GM12891 (cell line): ENCODE measurements around the gene LIF.

Source experiments
- PAX5 ChIP-seq: IDR thresholded peaks from 2 replicates; pipeline ENCODE4 v1.6.1; 2011; ENCODE audit warnings: low read length, moderate library complexity, mild to moderate bottlenecking; ENCODE audit not compliant: insufficient read depth, severe bottlenecking
- POLR2A ChIP-seq: IDR thresholded peaks from 2 replicates; pipeline ENCODE4 v1.6.1; 2011; ENCODE audit warnings: low read depth, low read length, control low read depth
- POLR2AphosphoS5 ChIP-seq: IDR thresholded peaks from 2 replicates; pipeline ENCODE4 v1.6.1; 2011; ENCODE audit warnings: low read depth, low read length, control low read depth
- POU2F2 ChIP-seq: IDR thresholded peaks from 2 replicates; pipeline ENCODE4 v1.6.1; 2011; ENCODE audit warnings: low read depth, mild to moderate bottlenecking, control low read depth, low read length, moderate library complexity
- SPI1 ChIP-seq: IDR thresholded peaks from 2 replicates; pipeline ENCODE4 v1.6.1; 2011; ENCODE audit warnings: low read depth, low read length, control low read depth
- TAF1 ChIP-seq: IDR thresholded peaks from 2 replicates; pipeline ENCODE4 v1.6.1; 2011; ENCODE audit warnings: low read depth, low read length, control low read depth

DNA sequence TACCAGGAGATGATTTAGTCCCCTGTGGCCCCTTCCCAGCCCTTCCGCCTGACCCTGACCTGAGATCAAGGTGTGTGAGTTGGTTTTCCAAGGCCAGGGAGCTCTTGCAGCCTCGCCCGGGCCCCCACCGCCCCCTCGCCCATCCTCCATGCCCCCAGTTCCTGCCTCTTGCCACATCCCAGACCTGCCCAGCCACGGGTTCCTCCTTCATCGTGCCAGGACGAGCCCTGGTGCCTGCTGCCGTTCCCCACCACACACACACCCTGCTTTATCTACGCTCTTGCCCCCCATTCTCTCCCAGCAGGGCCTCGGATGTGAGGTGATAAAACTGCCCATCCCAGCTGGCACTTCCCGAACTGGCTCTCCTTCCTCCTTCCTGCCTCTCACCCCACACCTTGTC lies 1.4 kb upstream of the LIF start:
- TF ChIP-seq POLR2A (no peak), TAF1 (no peak), POLR2AphosphoS5 (no peak), PAX5 (no peak), SPI1 (no peak), POU2F2 (no peak)
